Sigmoid colon (tissue), 3 donors: ENCODE results near the gene CD248.
"Not testable (repeated sequence)": the region's sequence is repeated elsewhere in the genome, so short reads cannot be mapped to it uniquely, and the experiment has no call there.

Source experiments
- POLR2A ChIP-seq, 2 donors: fragments of 450-650 bp; IDR thresholded peaks; one replicate each; pipeline ENCODE4 v1.6.1; 2016; ENCODE audit warnings: antibody characterized with exemption in 2 of 2, mild to moderate bottlenecking in 2 of 2, moderate library complexity in 2 of 2
- TF ChIP-seq, protein P1 (sequence below), 4 experiments: fragments of 450-650 bp in 3 of 4; fragments of 200-600 bp in 1 of 4; IDR thresholded peaks; one replicate each; pipeline ENCODE4 v1.5.1; 2016 to 2019; ENCODE audit warnings: antibody characterized with exemption in 4 of 4, mild to moderate bottlenecking in 3 of 4, moderate library complexity in 2 of 4

DNA sequence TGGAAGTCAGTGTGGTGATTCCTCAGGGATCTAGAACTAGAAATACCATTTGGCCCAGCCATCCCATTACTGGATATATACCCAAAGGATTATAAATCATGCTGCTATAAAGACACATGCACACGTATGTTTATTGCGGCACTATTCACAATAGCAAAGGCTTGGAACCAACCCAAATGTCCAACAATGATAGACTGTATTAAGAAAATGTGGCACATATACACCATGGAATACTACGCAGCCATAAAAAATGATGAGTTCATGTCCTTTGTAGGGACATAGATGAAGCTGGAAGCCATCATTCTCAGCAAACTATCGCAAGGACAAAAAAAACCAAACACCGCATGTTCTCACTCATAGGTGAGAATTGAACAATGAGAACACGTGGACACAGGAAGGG, 3.9 kb upstream of the CD248 start:
- TF ChIP-seq, protein P1, sequence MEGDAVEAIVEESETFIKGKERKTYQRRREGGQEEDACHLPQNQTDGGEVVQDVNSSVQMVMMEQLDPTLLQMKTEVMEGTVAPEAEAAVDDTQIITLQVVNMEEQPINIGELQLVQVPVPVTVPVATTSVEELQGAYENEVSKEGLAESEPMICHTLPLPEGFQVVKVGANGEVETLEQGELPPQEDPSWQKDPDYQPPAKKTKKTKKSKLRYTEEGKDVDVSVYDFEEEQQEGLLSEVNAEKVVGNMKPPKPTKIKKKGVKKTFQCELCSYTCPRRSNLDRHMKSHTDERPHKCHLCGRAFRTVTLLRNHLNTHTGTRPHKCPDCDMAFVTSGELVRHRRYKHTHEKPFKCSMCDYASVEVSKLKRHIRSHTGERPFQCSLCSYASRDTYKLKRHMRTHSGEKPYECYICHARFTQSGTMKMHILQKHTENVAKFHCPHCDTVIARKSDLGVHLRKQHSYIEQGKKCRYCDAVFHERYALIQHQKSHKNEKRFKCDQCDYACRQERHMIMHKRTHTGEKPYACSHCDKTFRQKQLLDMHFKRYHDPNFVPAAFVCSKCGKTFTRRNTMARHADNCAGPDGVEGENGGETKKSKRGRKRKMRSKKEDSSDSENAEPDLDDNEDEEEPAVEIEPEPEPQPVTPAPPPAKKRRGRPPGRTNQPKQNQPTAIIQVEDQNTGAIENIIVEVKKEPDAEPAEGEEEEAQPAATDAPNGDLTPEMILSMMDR (IDR thresholded peaks at IDR 0.05) = not testable (repeated sequence)
- not testable (repeated sequence) for TF ChIP-seq POLR2A (IDR thresholded peaks at IDR 0.05)
